Measurements from ENCODE around the gene TM9SF1. TPM values are rescaled to one million over a fixed set of nuclear protein-coding genes. Genes with fewer than 3 reads are reported as not detected.

TM9SF1 gene
- total and polyA plus RNA-seq, 2 experiments from 2014 or later, result 12.6 to 27.5 TPM

DNA sequence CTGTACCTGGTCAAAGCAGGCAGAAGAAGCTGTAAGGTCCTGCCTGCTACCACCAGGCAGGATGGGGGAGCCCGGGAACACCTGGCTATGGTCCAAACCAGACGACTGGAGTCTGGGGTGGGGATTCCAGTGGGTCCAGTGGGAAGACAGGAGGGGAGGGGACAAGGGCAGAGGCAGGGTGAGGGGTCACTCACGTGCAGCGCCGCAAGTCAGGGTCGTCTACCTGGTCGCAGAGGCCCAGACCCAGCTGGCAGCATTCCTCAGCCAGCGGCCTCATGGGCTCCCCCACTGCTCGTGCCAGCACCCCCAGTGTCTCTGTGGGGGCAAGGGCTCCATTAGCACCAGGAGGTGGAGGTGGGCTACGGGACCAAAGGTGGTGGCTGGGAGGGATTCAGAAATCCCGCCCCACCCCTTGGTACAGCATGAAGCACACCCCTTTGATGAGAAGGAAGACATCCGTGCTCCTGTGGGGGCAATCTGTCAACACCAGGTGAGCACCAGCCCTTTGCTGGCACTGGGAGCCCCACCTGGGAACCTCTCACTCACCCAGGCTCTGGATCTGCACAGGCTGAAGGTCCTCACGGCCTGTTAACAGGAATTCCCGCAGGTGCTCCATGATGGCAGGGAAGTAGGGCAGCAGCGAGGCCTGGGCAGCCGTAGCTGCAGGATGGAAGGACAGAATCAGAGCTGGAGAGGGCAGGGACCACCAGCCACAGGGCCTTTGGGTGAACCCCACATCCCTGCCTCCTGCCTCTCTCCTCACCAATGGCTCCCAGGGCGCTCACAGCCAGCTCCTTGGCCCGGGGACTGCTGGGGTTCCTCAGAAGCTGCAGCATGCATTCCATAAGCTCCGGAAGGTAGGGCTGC lies 10.9 kb downstream of the TM9SF1 start (continued):
- TF ChIP-seq, protein P1, sequence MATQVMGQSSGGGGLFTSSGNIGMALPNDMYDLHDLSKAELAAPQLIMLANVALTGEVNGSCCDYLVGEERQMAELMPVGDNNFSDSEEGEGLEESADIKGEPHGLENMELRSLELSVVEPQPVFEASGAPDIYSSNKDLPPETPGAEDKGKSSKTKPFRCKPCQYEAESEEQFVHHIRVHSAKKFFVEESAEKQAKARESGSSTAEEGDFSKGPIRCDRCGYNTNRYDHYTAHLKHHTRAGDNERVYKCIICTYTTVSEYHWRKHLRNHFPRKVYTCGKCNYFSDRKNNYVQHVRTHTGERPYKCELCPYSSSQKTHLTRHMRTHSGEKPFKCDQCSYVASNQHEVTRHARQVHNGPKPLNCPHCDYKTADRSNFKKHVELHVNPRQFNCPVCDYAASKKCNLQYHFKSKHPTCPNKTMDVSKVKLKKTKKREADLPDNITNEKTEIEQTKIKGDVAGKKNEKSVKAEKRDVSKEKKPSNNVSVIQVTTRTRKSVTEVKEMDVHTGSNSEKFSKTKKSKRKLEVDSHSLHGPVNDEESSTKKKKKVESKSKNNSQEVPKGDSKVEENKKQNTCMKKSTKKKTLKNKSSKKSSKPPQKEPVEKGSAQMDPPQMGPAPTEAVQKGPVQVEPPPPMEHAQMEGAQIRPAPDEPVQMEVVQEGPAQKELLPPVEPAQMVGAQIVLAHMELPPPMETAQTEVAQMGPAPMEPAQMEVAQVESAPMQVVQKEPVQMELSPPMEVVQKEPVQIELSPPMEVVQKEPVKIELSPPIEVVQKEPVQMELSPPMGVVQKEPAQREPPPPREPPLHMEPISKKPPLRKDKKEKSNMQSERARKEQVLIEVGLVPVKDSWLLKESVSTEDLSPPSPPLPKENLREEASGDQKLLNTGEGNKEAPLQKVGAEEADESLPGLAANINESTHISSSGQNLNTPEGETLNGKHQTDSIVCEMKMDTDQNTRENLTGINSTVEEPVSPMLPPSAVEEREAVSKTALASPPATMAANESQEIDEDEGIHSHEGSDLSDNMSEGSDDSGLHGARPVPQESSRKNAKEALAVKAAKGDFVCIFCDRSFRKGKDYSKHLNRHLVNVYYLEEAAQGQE (IDR thresholded peaks at IDR 0.05; ENCODE audit: unreplicated experiment), result no peak
- no peak for TF ChIP-seq POLR2AphosphoS5 (IDR thresholded peaks at IDR 0.05; ENCODE audit: low read depth)

DNA sequence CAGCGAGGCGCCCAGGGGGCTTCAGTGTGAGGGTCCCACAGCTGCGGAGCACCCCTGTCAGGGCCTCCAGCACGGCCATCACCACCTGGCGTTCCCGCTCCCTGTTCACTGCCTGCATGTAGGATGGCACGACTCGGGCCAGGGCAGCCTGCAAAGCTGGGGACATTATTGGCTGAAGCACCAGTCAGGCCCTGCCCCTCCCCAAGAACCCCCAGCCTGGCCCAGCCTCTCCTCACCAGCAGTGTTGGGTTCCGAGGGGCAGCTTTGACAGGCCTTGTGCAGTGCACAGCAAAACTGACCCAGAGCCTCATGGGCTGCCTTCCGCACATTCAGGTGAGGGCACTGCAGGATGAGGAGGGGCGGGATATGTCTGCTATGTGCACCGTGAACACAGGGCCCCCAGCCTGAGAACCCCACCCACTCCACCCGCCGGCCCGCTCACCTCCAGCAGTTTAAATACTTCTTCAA lies 12.2 kb downstream of the TM9SF1 start:
- ATAC-seq, result no peak
- peaks cover 3% of the 10 kb centered on the region; the same call in 2 of the 3 replicates for H3K9me3 Mint-ChIP-seq
- peaks cover 10% of the 10 kb centered on the region for H3K4me1 Mint-ChIP-seq
- DNase-seq (ENCODE audit: low spot score), result no peak
- H3K27ac Mint-ChIP-seq, result no peak overlapping the region
- no peak overlapping the region; the same call in 2 of the 3 replicates for H3K4me3 Mint-ChIP-seq
- no peaks in the 10 kb centered on the region for H3K9me2 ChIP-seq (ENCODE audit: insufficient read depth)
- peaks cover 33% of the 10 kb centered on the region for H3K27me3 Mint-ChIP-seq (ENCODE audit: insufficient read depth, low read depth, poor library complexity)
- no peaks in the 10 kb centered on the region; the same call in 1 of the 2 replicates for H3F3A ChIP-seq (replicated peaks; ENCODE audit: low read depth)
- no peak overlapping the region for H3K4me3 ChIP-seq
- H3K36me3 Mint-ChIP-seq (ENCODE audit: low read depth), result peaks cover 85% of the 10 kb centered on the region
- no peaks in the 10 kb centered on the region; the same call in 1 of the 2 replicates for H3K36me3 ChIP-seq (ENCODE audit: insufficient read depth)
- peaks cover 13% of the 10 kb centered on the region; the same call in 1 of the 2 replicates for H3K79me2 ChIP-seq (replicated peaks; ENCODE audit: insufficient read depth)
- H4K20me1 ChIP-seq (replicated peaks; ENCODE audit: insufficient read depth), result peaks cover 6% of the 10 kb centered on the region
- H3K4me1 ChIP-seq (ENCODE audit: insufficient read depth), result peaks cover 4% of the 10 kb centered on the region; the same call in 1 of the 2 replicates
- H3K27ac ChIP-seq (ENCODE audit: low read depth), result no peak overlapping the region
- no peak overlapping the region for H2AFZ ChIP-seq
- H3K27me3 ChIP-seq (ENCODE audit: insufficient read depth), result no peaks in the 10 kb centered on the region
- H3K4me2 ChIP-seq, result no peak overlapping the region
- TF ChIP-seq ZNF331 (CRISPR knock-in tag; IDR thresholded peaks at IDR 0.05; ENCODE audit: low read depth) (no peak), JUNB (IDR thresholded peaks at IDR 0.05; ENCODE audit: unreplicated experiment) (no peak), EZH2 (IDR thresholded peaks at IDR 0.05; ENCODE audit: low read depth, unreplicated experiment) (no peak), ZNF114 (CRISPR knock-in tag; IDR thresholded peaks at IDR 0.05) (no peak), POLR2AphosphoS5 (IDR thresholded peaks at IDR 0.05; ENCODE audit: low read depth) (no peak), CREB1 (CRISPR knock-in tag; IDR thresholded peaks at IDR 0.05; ENCODE audit: low read depth) (no peak), EZH2phosphoT487 (IDR thresholded peaks at IDR 0.05; ENCODE audit: unreplicated experiment) (no peak)
- TF ChIP-seq, protein P2, sequence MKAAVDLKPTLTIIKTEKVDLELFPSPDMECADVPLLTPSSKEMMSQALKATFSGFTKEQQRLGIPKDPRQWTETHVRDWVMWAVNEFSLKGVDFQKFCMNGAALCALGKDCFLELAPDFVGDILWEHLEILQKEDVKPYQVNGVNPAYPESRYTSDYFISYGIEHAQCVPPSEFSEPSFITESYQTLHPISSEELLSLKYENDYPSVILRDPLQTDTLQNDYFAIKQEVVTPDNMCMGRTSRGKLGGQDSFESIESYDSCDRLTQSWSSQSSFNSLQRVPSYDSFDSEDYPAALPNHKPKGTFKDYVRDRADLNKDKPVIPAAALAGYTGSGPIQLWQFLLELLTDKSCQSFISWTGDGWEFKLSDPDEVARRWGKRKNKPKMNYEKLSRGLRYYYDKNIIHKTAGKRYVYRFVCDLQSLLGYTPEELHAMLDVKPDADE (IDR thresholded peaks at IDR 0.05), result no peak
- TF ChIP-seq, protein P3, sequence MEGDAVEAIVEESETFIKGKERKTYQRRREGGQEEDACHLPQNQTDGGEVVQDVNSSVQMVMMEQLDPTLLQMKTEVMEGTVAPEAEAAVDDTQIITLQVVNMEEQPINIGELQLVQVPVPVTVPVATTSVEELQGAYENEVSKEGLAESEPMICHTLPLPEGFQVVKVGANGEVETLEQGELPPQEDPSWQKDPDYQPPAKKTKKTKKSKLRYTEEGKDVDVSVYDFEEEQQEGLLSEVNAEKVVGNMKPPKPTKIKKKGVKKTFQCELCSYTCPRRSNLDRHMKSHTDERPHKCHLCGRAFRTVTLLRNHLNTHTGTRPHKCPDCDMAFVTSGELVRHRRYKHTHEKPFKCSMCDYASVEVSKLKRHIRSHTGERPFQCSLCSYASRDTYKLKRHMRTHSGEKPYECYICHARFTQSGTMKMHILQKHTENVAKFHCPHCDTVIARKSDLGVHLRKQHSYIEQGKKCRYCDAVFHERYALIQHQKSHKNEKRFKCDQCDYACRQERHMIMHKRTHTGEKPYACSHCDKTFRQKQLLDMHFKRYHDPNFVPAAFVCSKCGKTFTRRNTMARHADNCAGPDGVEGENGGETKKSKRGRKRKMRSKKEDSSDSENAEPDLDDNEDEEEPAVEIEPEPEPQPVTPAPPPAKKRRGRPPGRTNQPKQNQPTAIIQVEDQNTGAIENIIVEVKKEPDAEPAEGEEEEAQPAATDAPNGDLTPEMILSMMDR (conservative IDR thresholded peaks at IDR 0.05; ENCODE audit: low read depth in 2 of 2), result no peak
- TF ChIP-seq, protein P4, sequence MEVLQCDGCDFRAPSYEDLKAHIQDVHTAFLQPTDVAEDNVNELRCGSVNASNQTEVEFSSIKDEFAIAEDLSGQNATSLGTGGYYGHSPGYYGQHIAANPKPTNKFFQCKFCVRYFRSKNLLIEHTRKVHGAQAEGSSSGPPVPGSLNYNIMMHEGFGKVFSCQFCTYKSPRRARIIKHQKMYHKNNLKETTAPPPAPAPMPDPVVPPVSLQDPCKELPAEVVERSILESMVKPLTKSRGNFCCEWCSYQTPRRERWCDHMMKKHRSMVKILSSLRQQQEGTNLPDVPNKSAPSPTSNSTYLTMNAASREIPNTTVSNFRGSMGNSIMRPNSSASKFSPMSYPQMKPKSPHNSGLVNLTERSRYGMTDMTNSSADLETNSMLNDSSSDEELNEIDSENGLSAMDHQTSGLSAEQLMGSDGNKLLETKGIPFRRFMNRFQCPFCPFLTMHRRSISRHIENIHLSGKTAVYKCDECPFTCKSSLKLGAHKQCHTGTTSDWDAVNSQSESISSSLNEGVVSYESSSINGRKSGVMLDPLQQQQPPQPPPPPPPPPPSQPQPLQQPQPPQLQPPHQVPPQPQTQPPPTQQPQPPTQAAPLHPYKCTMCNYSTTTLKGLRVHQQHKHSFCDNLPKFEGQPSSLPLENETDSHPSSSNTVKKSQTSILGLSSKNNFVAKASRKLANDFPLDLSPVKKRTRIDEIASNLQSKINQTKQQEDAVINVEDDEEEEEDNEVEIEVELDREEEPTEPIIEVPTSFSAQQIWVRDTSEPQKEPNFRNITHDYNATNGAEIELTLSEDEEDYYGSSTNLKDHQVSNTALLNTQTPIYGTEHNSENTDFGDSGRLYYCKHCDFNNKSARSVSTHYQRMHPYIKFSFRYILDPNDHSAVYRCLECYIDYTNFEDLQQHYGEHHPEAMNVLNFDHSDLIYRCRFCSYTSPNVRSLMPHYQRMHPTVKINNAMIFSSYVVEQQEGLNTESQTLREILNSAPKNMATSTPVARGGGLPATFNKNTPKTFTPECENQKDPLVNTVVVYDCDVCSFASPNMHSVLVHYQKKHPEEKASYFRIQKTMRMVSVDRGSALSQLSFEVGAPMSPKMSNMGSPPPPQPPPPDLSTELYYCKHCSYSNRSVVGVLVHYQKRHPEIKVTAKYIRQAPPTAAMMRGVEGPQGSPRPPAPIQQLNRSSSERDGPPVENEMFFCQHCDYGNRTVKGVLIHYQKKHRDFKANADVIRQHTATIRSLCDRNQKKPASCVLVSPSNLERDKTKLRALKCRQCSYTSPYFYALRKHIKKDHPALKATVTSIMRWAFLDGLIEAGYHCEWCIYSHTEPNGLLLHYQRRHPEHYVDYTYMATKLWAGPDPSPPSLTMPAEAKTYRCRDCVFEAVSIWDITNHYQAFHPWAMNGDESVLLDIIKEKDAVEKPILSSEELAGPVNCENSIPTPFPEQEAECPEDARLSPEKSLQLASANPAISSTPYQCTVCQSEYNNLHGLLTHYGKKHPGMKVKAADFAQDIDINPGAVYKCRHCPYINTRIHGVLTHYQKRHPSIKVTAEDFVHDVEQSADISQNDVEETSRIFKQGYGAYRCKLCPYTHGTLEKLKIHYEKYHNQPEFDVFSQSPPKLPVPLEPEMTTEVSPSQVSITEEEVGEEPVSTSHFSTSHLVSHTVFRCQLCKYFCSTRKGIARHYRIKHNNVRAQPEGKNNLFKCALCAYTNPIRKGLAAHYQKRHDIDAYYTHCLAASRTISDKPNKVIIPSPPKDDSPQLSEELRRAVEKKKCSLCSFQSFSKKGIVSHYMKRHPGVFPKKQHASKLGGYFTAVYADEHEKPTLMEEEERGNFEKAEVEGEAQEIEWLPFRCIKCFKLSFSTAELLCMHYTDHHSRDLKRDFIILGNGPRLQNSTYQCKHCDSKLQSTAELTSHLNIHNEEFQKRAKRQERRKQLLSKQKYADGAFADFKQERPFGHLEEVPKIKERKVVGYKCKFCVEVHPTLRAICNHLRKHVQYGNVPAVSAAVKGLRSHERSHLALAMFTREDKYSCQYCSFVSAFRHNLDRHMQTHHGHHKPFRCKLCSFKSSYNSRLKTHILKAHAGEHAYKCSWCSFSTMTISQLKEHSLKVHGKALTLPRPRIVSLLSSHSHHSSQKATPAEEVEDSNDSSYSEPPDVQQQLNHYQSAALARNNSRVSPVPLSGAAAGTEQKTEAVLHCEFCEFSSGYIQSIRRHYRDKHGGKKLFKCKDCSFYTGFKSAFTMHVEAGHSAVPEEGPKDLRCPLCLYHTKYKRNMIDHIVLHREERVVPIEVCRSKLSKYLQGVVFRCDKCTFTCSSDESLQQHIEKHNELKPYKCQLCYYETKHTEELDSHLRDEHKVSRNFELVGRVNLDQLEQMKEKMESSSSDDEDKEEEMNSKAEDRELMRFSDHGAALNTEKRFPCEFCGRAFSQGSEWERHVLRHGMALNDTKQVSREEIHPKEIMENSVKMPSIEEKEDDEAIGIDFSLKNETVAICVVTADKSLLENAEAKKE (CRISPR knock-in tag; IDR thresholded peaks at IDR 0.05), result no peak

Data from GM23338 (cell line).